Measurements from ENCODE around the gene RGS6. TPM values are rescaled to one million over a fixed set of nuclear protein-coding genes. Genes with fewer than 3 reads are reported as not detected.

RGS6 gene
- total RNA-seq, 4 donors from 2014 or later = 7.6 to 25.3 (median 17.2) TPM

DNA sequence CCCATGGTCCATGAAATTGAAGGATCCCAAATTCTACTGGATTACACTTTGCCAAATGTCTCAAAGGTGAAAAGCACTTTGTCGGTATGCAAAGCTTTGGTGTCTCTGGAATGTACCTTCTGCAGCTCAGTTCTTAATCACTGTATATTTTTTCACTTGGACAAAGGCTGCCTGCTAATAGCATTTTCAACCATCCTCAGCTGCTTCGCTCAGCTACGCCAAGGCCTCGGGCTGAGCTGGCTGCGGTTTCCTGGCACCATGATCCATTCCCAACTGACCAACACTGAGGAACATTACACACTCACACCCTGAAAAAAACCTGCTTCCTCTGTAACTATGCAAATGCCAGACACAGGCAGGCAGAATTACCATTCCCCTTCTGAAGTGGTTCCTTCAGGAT, 626.5 kb downstream of the RGS6 start:
- Histone ChIP-seq H3K9me3 (no peaks in the 10 kb centered on the region), H3K27ac (no peak overlapping the region), H3K4me3 (replicated peaks in 1 of 3) (no peak overlapping the region), H3K36me3 (no peaks in the 10 kb centered on the region), H3K4me1 (no peaks in the 10 kb centered on the region), H3K27me3 (no peaks in the 10 kb centered on the region)
- intact Hi-C loops (cut with DNase I) = no loop called here
- 80 to 83% methylated on average over 5 of the region's 5 CpGs for WGBS, 2 donors
- DNase-seq = no peak
- no peak for TF ChIP-seq POLR2A (IDR thresholded peaks at IDR 0.05)
- TF ChIP-seq, protein P1, sequence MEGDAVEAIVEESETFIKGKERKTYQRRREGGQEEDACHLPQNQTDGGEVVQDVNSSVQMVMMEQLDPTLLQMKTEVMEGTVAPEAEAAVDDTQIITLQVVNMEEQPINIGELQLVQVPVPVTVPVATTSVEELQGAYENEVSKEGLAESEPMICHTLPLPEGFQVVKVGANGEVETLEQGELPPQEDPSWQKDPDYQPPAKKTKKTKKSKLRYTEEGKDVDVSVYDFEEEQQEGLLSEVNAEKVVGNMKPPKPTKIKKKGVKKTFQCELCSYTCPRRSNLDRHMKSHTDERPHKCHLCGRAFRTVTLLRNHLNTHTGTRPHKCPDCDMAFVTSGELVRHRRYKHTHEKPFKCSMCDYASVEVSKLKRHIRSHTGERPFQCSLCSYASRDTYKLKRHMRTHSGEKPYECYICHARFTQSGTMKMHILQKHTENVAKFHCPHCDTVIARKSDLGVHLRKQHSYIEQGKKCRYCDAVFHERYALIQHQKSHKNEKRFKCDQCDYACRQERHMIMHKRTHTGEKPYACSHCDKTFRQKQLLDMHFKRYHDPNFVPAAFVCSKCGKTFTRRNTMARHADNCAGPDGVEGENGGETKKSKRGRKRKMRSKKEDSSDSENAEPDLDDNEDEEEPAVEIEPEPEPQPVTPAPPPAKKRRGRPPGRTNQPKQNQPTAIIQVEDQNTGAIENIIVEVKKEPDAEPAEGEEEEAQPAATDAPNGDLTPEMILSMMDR (IDR thresholded peaks at IDR 0.05) = no peak

DNA sequence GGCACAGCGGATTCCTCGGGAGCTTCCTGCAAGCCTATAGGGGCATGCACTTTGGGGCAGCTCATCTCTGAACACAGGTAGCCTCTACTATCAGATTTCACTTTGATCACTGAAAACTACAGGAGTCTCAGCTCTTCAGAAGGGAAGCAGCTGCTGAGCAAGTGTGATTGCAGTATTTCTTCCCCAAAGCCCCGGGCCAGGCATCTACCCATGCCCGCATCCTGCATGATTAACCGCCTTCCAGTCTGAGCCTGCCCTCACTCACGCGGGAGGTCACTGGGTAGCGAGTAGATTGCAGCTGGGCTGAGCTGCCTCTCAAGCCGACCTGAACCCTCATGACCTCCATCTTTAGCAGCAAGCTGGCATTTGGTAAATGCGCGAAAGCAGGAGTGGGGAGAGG, 627.0 kb downstream of the RGS6 start:
- WGBS, 2 donors = 69 to 87% methylated on average over 4 to 11 of the region's 11 CpGs
- DNase-seq = no peak
- Histone ChIP-seq H3K4me3 (replicated peaks in 1 of 3) (no peak overlapping the region), H3K36me3 (no peaks in the 10 kb centered on the region), H3K9me3 (no peaks in the 10 kb centered on the region), H3K27me3 (no peaks in the 10 kb centered on the region), H3K4me1 (no peaks in the 10 kb centered on the region), H3K27ac (no peak overlapping the region)
- intact Hi-C loops (cut with DNase I) = no loop called here
- TF ChIP-seq POLR2A (IDR thresholded peaks at IDR 0.05) = no peak
- TF ChIP-seq, protein P1 (IDR thresholded peaks at IDR 0.05) = no peak

DNA sequence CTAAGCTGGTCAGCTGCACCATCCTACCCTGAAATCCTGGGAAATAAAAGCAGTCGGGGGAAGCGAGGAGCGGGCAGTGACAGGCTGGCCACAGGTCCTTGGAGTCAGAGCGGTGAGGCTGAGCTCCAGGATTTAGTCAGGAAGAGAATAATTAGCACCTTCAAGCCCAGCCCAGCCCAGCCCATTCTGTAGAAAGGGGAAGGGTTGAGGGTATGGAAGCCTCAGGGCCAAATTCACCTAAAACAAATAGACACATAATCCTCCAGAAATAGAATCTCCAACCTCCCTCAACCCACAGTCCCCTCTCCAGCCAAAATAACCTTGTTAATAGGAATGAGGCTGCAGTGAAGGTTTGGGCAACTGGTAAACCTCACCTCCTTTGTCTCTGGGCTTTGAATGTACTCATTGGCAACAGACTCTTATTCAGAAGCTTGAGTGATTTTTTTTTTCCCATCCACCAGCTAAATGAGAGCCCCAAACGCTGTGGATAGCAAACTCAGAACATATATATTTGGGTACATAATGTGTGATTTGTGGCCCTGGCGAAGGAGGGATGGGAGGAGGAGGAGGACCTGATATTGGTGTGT, 627.5 kb downstream of the RGS6 start:
- no peaks in the 10 kb centered on the region for H3K9me3 ChIP-seq
- no peaks in the 10 kb centered on the region for H3K27me3 ChIP-seq
- no peaks in the 10 kb centered on the region for H3K4me1 ChIP-seq
- 91 to 96% methylated on average over 6 of the region's 6 CpGs for WGBS, 2 donors
- intact Hi-C loops (cut with DNase I) = no loop called here
- no peak for TF ChIP-seq POLR2A (IDR thresholded peaks at IDR 0.05)
- TF ChIP-seq, protein P1 (IDR thresholded peaks at IDR 0.05) = no peak
- no peak overlapping the region for H3K4me3 ChIP-seq (replicated peaks in 1 of 3)
- H3K36me3 ChIP-seq = no peaks in the 10 kb centered on the region
- H3K27ac ChIP-seq = no peak overlapping the region
- DNase-seq = no peak

DNA sequence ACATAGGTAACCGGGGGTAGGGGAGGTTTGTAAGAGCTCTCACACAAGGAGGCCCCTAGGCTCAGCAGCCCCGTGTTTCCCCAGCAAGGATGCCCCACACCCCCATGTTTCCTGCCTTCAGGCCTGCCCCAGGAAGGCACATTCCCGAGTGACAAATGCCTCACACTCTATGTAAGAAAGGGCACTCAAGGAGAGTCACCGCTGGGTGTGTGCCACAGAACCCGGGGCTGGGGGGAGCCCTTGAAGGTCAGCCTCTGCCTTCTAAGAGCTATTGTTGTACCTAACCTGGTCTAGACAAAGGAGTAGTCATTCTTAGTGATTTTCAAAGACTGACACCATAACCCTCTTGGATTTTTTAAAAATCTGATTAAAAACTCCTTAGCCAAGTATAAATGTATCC, 628.1 kb downstream of the RGS6 start:
- no peak overlapping the region for H3K4me3 ChIP-seq (replicated peaks in 1 of 3)
- no peaks in the 10 kb centered on the region for H3K27me3 ChIP-seq
- no peaks in the 10 kb centered on the region for H3K4me1 ChIP-seq
- H3K36me3 ChIP-seq = no peaks in the 10 kb centered on the region
- DNase-seq = no peak
- intact Hi-C loops (cut with DNase I) = no loop called here
- no peak overlapping the region for H3K27ac ChIP-seq
- WGBS, 2 donors = 41 to 45% methylated on average over 5 of the region's 5 CpGs
- TF ChIP-seq, protein P1 (IDR thresholded peaks at IDR 0.05) = no peak
- TF ChIP-seq POLR2A (IDR thresholded peaks at IDR 0.05) = no peak
- no peaks in the 10 kb centered on the region for H3K9me3 ChIP-seq

DNA sequence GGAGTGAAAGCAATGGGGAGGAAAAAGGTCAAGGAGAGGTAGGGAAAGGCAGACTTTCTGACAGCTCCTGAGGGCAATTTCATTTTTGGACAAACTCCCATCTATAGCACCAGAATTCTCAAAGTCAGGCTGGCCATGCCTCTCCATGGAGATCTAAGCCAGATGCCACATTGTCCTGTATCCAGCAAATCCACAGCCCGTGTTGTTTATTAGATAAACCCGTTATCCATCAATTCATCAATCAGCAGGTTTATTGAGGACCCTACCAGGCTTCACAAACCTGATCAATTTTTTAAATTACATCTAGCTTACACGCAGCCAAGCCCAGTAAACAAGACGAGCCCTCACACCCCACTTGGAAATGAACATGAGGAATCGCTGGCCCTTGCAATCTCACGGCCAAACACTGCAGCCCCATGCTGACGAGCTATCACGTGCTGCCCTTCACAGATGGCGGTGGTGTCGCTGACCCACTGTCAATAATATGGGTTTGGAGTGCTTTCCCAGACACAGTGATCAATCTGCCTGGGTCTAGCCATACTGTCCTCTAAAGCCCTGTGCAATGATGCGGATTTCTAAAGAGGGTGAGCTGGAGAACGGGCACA, 628.8 kb downstream of the RGS6 start:
- no peak overlapping the region for H3K27ac ChIP-seq
- no peaks in the 10 kb centered on the region for H3K27me3 ChIP-seq
- H3K9me3 ChIP-seq = no peaks in the 10 kb centered on the region
- no peaks in the 10 kb centered on the region for H3K36me3 ChIP-seq
- WGBS, 2 donors = 95% methylated on average over 12 of the region's 12 CpGs
- intact Hi-C loops (cut with DNase I) = no loop called here
- H3K4me3 ChIP-seq (replicated peaks in 1 of 3) = no peak overlapping the region
- no peaks in the 10 kb centered on the region for H3K4me1 ChIP-seq
- DNase-seq = no peak
- TF ChIP-seq, protein P1 (IDR thresholded peaks at IDR 0.05) = no peak
- TF ChIP-seq POLR2A (IDR thresholded peaks at IDR 0.05) = no peak

All from thyroid gland (tissue), 4 donors.